HepG2 (cell line): ENCODE measurements around the gene NFATC2. TPM values are rescaled to one million over a fixed set of nuclear protein-coding genes. Genes with fewer than 3 reads are reported as not detected.

Source experiments
- ASH2L ChIP-seq: fragments of 300-600, 200-600 bp; sonication (generic); IDR thresholded peaks from 2 replicates; pipeline ENCODE4 v1.7.0; 2017; ENCODE audit warnings: low read depth, mild to moderate bottlenecking, moderate library complexity, mixed read lengths, low read length; ENCODE audit not compliant: insufficient read length
- FLYWCH1 ChIP-seq: sonication (generic); formaldehyde crosslinking; IDR thresholded peaks from 2 replicates; pipeline ENCODE4 v1.8.1; 2023; ENCODE audit warnings: mild to moderate bottlenecking, missing genetic modification reagents
- FOXA3 ChIP-seq: IDR thresholded peaks from 2 replicates; pipeline ENCODE4 v1.6.1; 2016; ENCODE audit warnings: missing genetic modification reagents, missing compliant biosample characterization
- IRX3 ChIP-seq: sonication (generic); formaldehyde crosslinking; IDR thresholded peaks from 2 replicates; pipeline ENCODE4 v1.8.1; 2023; ENCODE audit warnings: mild to moderate bottlenecking, low read depth, missing genetic modification reagents, borderline replicate concordance
- POLR2AphosphoS2 ChIP-seq: IDR thresholded peaks from 2 replicates; pipeline ENCODE4 v1.6.1; 2011; ENCODE audit warnings: low read depth, low read length, improper control_type of control experiment
- REPIN1 ChIP-seq: sonication (generic); formaldehyde crosslinking; IDR thresholded peaks from 2 replicates; pipeline ENCODE4 v1.8.0; 2022; ENCODE audit warnings: missing genetic modification reagents, low read depth, mild to moderate bottlenecking, borderline replicate concordance
- ZFP91 ChIP-seq: sonication (generic); formaldehyde crosslinking; IDR thresholded peaks from 2 replicates; pipeline ENCODE4 v1.9.0; 2022; ENCODE audit warnings: missing genetic modification reagents, mild to moderate bottlenecking, borderline replicate concordance
- ZFYVE20 ChIP-seq: sonication (generic); formaldehyde crosslinking; IDR thresholded peaks from 2 replicates; pipeline ENCODE4 v1.8.0; 2023; ENCODE audit warnings: low read depth, mild to moderate bottlenecking, moderate library complexity, missing genetic modification reagents, borderline replicate concordance
- ZNF138 ChIP-seq: sonication (generic); formaldehyde crosslinking; IDR thresholded peaks from 2 replicates; pipeline ENCODE4 v1.5.0; 2020; ENCODE audit warnings: mild to moderate bottlenecking, low read depth, missing genetic modification reagents
- ZNF510 ChIP-seq: sonication (generic); formaldehyde crosslinking; IDR thresholded peaks from 2 replicates; pipeline ENCODE4 v1.4.0; 2020; ENCODE audit warnings: low read depth, mild to moderate bottlenecking, missing genetic modification reagents
- polyA plus RNA-seq, 8 experiments: library from polyadenylated mRNA; depleted of rRNA in 3 of 8; stranded (reverse) in 7 of 8; unstranded in 1 of 8; fragments of >200 nt; fragmentation: Illumina TruSeq in 4 of 8; extraction: Trizol in 4 of 8; gene quantifications; 2 replicates each; pipeline versions ENCODE4 v1.2.1 to v1.2.3, GENCODE V29; 2011 to 2016; ENCODE audit warnings: low read depth in 4 of 8, missing spikeins in 1 of 8, mixed read lengths in 1 of 8; ENCODE audit not compliant: insufficient read depth in 1 of 8
- total RNA-seq, 5 experiments: library from RNA; depleted of rRNA; stranded (reverse); fragments of >200 nt; fragmentation: Illumina TruSeq; extraction: Trizol; gene quantifications; 2 replicates each; pipeline ENCODE4 v1.2.3, GENCODE V29; 2016; ENCODE audit warnings: low read depth in 1 of 5
- TF ChIP-seq, protein P1 (sequence below): sonication (generic); formaldehyde crosslinking; IDR thresholded peaks from 2 replicates; pipeline ENCODE4 v1.4.0; 2020; ENCODE audit warnings: missing genetic modification reagents, borderline replicate concordance
- TF ChIP-seq, protein P2 (sequence below): sonication (generic); formaldehyde crosslinking; IDR thresholded peaks from 2 replicates; pipeline ENCODE4 v1.4.0; 2020; ENCODE audit warnings: mild to moderate bottlenecking, missing genetic modification reagents, borderline replicate concordance
- TF ChIP-seq, protein P3 (sequence below): conservative IDR thresholded peaks from 2 replicates; pipeline ENCODE4 v1.6.1; 2018; ENCODE audit warnings: missing genetic modification reagents
- TF ChIP-seq, protein P4 (sequence below): sonication (generic); formaldehyde crosslinking; IDR thresholded peaks from 2 replicates; pipeline ENCODE4 v1.8.0; 2022; ENCODE audit warnings: mild to moderate bottlenecking, missing genetic modification reagents; ENCODE audit not compliant: insufficient replicate concordance
- TF ChIP-seq, protein P5 (sequence below): sonication (generic); formaldehyde crosslinking; IDR thresholded peaks from 2 replicates; pipeline ENCODE4 v1.4.0; 2020; ENCODE audit warnings: mild to moderate bottlenecking, missing genetic modification reagents

Gene NFATC2
- total and polyA plus RNA-seq, 2 of the 13 experiments (the other 11 are each of a cell fraction or from before 2014, with no cell fraction given), result 1.9 to 3.3 TPM

- TF ChIP-seq ZFP91 (CRISPR knock-in tag) (no peak; the same call in 1 of the 2 replicates), ASH2L (peak; percentile 98), ZFYVE20 (CRISPR knock-in tag) (no peak), IRX3 (no peak), FOXA3 (CRISPR knock-in tag) (peak; percentile 81), ZNF510 (no peak), POLR2AphosphoS2 (no peak), FLYWCH1 (CRISPR knock-in tag) (no peak), REPIN1 (no peak), ZNF138 (CRISPR knock-in tag) (no peak)
- TF ChIP-seq, protein P1, sequence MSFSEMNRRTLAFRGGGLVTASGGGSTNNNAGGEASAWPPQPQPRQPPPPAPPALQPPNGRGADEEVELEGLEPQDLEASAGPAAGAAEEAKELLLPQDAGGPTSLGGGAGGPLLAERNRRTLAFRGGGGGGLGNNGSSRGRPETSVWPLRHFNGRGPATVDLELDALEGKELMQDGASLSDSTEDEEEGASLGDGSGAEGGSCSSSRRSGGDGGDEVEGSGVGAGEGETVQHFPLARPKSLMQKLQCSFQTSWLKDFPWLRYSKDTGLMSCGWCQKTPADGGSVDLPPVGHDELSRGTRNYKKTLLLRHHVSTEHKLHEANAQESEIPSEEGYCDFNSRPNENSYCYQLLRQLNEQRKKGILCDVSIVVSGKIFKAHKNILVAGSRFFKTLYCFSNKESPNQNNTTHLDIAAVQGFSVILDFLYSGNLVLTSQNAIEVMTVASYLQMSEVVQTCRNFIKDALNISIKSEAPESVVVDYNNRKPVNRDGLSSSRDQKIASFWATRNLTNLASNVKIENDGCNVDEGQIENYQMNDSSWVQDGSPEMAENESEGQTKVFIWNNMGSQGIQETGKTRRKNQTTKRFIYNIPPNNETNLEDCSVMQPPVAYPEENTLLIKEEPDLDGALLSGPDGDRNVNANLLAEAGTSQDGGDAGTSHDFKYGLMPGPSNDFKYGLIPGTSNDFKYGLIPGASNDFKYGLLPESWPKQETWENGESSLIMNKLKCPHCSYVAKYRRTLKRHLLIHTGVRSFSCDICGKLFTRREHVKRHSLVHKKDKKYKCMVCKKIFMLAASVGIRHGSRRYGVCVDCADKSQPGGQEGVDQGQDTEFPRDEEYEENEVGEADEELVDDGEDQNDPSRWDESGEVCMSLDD (CRISPR knock-in tag), result no peak
- TF ChIP-seq, protein P2, sequence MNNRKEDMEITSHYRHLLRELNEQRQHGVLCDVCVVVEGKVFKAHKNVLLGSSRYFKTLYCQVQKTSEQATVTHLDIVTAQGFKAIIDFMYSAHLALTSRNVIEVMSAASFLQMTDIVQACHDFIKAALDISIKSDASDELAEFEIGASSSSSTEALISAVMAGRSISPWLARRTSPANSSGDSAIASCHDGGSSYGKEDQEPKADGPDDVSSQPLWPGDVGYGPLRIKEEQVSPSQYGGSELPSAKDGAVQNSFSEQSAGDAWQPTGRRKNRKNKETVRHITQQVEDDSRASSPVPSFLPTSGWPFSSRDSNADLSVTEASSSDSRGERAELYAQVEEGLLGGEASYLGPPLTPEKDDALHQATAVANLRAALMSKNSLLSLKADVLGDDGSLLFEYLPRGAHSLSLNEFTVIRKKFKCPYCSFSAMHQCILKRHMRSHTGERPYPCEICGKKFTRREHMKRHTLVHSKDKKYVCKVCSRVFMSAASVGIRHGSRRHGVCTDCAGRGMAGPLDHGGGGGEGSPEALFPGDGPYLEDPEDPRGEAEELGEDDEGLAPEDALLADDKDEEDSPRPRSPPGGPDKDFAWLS (CRISPR knock-in tag), result no peak
- TF ChIP-seq, protein P3, sequence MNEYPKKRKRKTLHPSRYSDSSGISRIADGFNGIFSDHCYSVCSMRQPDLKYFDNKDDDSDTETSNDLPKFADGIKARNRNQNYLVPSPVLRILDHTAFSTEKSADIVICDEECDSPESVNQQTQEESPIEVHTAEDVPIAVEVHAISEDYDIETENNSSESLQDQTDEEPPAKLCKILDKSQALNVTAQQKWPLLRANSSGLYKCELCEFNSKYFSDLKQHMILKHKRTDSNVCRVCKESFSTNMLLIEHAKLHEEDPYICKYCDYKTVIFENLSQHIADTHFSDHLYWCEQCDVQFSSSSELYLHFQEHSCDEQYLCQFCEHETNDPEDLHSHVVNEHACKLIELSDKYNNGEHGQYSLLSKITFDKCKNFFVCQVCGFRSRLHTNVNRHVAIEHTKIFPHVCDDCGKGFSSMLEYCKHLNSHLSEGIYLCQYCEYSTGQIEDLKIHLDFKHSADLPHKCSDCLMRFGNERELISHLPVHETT (CRISPR knock-in tag), result no peak
- TF ChIP-seq, protein P4, sequence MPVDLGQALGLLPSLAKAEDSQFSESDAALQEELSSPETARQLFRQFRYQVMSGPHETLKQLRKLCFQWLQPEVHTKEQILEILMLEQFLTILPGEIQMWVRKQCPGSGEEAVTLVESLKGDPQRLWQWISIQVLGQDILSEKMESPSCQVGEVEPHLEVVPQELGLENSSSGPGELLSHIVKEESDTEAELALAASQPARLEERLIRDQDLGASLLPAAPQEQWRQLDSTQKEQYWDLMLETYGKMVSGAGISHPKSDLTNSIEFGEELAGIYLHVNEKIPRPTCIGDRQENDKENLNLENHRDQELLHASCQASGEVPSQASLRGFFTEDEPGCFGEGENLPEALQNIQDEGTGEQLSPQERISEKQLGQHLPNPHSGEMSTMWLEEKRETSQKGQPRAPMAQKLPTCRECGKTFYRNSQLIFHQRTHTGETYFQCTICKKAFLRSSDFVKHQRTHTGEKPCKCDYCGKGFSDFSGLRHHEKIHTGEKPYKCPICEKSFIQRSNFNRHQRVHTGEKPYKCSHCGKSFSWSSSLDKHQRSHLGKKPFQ, result no peak
- TF ChIP-seq, protein P5, sequence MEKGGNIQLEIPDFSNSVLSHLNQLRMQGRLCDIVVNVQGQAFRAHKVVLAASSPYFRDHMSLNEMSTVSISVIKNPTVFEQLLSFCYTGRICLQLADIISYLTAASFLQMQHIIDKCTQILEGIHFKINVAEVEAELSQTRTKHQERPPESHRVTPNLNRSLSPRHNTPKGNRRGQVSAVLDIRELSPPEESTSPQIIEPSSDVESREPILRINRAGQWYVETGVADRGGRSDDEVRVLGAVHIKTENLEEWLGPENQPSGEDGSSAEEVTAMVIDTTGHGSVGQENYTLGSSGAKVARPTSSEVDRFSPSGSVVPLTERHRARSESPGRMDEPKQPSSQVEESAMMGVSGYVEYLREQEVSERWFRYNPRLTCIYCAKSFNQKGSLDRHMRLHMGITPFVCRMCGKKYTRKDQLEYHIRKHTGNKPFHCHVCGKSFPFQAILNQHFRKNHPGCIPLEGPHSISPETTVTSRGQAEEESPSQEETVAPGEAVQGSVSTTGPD, result no peak
Observed at GRCh38 chr20:51563486-51564332, 21.2 kb upstream of the NFATC2 start (continued).
